A549 treated with AZD2906 at 1 μM for 4 hours (cell line): ENCODE data around the gene ASB13. TPM values are rescaled to one million over a fixed set of nuclear protein-coding genes. Genes with fewer than 3 reads are reported as not detected.

Experiments
- total RNA-seq: library from RNA; stranded (reverse); fragments of 200-300 nt; extraction: Qiagen RNA extraction; gene quantifications from 5 replicates; pipeline ENCODE4 v1.2.3, GENCODE V29; 2022

The ASB13 gene
- total RNA-seq, result 22.3 to 25.9 TPM (median 24.1 TPM) in 5 replicates

GRCh38 chr10:5666008-5666840 is at the start of gene ASB13:
Gene ASB13 (minus strand): TSS chr10:5666595. CDS start chr10:5666551, 44 bp downstream.

GRCh38 chr10:5684318-5684970 is 18.0 kb upstream of the ASB13 start, which contains the start of gene TASOR2:
Gene TASOR2 (plus strand): TSS chr10:5684838. CDS start chr10:5720643, 35,805 bp downstream.

Other genes with a start within 250 kb of the ASB13 start
- not detected in 5 replicates for gene CALML5, start 167.0 kb downstream of the ASB13 start, total RNA-seq
- gene CALML3, start 141.6 kb downstream of the ASB13 start, total RNA-seq, result not detected in 5 replicates
- gene TASOR2, start 18.2 kb upstream of the ASB13 start, total RNA-seq, result 24.9 to 36.8 TPM (median 32.1 TPM) in 5 replicates
- gene GDI2, start 146.8 kb upstream of the ASB13 start, total RNA-seq, result 188 to 274 TPM (median 193 TPM) in 5 replicates
- 8.0 to 11.7 TPM (median 11.4 TPM) in 5 replicates for gene ANKRD16, start 223.3 kb upstream of the ASB13 start, total RNA-seq
- gene FBH1, start 223.6 kb upstream of the ASB13 start, total RNA-seq, result 30.1 to 40.3 TPM (median 38.9 TPM) in 5 replicates